ENCODE measurements around the gene CDKAL1.

The CDKAL1 gene

DNA sequence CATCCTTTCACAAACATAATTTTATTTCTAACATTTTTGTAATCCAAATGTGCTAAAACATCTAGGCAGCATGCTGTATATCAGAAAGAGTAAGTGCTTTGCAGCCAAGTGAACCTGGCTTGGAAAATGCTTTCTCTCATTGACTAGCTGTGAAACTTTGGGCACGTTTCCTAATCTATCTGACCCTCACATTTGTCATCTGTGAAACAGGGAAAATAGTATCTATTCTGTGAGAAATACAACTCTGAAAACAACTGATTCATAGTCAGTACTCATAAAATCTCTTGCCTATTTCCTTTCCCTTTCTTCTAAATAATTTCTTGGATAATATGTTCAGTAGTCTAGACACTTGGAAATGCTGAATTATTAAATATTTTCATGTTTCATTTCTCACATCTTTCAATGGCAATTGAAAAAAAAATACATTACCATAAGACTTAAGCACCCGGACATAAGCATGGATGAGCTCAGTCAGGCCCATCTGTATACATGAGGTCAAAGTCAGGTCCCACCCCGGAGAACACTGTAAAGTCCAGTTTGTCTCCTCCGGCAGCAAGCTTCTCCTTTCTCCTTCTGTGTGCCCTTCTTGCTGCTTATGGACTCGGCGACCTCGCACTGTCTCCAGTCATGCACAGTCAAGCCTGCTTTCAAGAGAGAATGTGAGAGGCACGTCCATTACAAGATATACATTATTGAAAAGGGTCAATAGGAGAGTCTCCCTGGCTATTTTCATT, 604.2 kb downstream of the CDKAL1 start:
- H3K27ac ChIP-seq (replicated peaks): no peak overlapping the region
- H3K4me3 ChIP-seq (replicated peaks; ENCODE audit: insufficient read depth, low read length): no peak overlapping the region
- no peaks in the 10 kb centered on the region for H3K27me3 ChIP-seq (ENCODE audit: insufficient read depth, poor library complexity, severe bottlenecking)
- DNase-seq (ENCODE audit: low read depth in 1 of 2, low spot score in 1 of 2): no peak
- TF ChIP-seq, protein P1, sequence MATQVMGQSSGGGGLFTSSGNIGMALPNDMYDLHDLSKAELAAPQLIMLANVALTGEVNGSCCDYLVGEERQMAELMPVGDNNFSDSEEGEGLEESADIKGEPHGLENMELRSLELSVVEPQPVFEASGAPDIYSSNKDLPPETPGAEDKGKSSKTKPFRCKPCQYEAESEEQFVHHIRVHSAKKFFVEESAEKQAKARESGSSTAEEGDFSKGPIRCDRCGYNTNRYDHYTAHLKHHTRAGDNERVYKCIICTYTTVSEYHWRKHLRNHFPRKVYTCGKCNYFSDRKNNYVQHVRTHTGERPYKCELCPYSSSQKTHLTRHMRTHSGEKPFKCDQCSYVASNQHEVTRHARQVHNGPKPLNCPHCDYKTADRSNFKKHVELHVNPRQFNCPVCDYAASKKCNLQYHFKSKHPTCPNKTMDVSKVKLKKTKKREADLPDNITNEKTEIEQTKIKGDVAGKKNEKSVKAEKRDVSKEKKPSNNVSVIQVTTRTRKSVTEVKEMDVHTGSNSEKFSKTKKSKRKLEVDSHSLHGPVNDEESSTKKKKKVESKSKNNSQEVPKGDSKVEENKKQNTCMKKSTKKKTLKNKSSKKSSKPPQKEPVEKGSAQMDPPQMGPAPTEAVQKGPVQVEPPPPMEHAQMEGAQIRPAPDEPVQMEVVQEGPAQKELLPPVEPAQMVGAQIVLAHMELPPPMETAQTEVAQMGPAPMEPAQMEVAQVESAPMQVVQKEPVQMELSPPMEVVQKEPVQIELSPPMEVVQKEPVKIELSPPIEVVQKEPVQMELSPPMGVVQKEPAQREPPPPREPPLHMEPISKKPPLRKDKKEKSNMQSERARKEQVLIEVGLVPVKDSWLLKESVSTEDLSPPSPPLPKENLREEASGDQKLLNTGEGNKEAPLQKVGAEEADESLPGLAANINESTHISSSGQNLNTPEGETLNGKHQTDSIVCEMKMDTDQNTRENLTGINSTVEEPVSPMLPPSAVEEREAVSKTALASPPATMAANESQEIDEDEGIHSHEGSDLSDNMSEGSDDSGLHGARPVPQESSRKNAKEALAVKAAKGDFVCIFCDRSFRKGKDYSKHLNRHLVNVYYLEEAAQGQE (IDR thresholded peaks at IDR 0.05; ENCODE audit: insufficient replicate concordance, low read depth): no peak
- TF ChIP-seq, protein P2, sequence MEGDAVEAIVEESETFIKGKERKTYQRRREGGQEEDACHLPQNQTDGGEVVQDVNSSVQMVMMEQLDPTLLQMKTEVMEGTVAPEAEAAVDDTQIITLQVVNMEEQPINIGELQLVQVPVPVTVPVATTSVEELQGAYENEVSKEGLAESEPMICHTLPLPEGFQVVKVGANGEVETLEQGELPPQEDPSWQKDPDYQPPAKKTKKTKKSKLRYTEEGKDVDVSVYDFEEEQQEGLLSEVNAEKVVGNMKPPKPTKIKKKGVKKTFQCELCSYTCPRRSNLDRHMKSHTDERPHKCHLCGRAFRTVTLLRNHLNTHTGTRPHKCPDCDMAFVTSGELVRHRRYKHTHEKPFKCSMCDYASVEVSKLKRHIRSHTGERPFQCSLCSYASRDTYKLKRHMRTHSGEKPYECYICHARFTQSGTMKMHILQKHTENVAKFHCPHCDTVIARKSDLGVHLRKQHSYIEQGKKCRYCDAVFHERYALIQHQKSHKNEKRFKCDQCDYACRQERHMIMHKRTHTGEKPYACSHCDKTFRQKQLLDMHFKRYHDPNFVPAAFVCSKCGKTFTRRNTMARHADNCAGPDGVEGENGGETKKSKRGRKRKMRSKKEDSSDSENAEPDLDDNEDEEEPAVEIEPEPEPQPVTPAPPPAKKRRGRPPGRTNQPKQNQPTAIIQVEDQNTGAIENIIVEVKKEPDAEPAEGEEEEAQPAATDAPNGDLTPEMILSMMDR (IDR thresholded peaks at IDR 0.05; ENCODE audit: insufficient read depth, low read length): no peak
- TF ChIP-seq POLR2AphosphoS5 (IDR thresholded peaks at IDR 0.05; ENCODE audit: low read depth) (no peak), GABPA (IDR thresholded peaks at IDR 0.05; ENCODE audit: low read depth) (no peak), SPI1 (IDR thresholded peaks at IDR 0.05; ENCODE audit: borderline replicate concordance, low read depth) (no peak)

DNA sequence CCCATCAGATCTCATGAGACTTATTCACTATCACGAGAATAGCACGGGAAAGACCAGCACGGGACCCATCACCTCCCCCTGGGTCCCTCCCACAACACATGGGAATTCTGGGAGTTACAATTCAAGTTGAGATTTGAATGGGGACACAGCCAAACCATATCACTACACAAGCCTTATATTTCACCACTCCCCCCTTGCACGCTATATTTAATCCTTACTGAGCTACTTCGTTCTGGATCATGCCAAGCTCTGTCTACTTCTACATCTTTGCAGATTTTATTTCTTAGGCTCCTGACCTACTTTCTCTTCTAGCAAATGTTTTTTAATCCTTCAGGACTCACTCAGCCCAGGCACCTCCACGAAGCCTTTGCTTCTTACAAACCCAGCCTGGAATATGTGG, 606.7 kb downstream of the CDKAL1 start:
- Histone ChIP-seq H3K27me3 (ENCODE audit: insufficient read depth, poor library complexity, severe bottlenecking) (no peaks in the 10 kb centered on the region), H3K27ac (replicated peaks) (no peak overlapping the region), H3K4me3 (replicated peaks; ENCODE audit: insufficient read depth, low read length) (no peak overlapping the region)
- DNase-seq (ENCODE audit: low read depth in 1 of 2, low spot score in 1 of 2): no peak
- TF ChIP-seq, protein P2 (IDR thresholded peaks at IDR 0.05; ENCODE audit: insufficient read depth, low read length): no peak
- TF ChIP-seq GABPA (IDR thresholded peaks at IDR 0.05; ENCODE audit: low read depth): no peak
- no peak for TF ChIP-seq SPI1 (IDR thresholded peaks at IDR 0.05; ENCODE audit: borderline replicate concordance, low read depth)
- TF ChIP-seq POLR2AphosphoS5 (IDR thresholded peaks at IDR 0.05; ENCODE audit: low read depth): no peak
- TF ChIP-seq, protein P1 (IDR thresholded peaks at IDR 0.05; ENCODE audit: insufficient replicate concordance, low read depth): no peak

DNA sequence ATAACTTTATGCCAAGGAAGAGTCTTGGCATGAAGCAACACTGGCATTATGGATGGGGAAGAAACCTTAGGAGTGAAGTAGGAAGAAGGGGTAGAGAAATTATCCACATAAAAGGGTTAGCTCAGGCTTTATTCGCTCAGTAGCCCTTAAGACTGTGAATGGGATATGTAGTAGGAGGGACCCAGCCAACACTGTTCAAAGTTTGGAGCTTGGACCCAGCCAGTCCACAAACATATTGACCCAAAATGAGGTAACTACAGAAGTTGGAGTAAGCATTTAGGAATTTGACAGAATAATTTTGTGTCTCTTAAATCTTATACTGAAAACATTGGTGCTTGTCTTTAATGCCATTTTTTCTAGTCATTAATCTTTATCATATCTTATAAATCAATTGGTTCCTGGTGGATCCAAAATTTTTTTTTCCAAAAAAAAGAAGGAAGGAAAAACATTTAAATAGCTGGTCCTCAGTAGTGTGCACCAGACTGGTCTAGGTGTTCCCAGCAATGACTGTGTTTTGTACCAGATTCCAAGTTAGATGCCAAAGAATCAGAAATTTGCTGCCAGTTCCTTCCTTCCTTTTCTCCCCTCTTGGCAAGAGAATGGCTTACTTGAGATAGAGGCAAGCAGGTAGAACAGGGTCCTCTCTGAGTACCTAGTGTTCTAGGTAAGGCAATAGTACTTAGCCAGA, 607.5 kb downstream of the CDKAL1 start:
- TF ChIP-seq SPI1 (IDR thresholded peaks at IDR 0.05; ENCODE audit: borderline replicate concordance, low read depth): no peak
- Histone ChIP-seq H3K27ac (replicated peaks) (no peak overlapping the region), H3K4me3 (replicated peaks; ENCODE audit: insufficient read depth, low read length) (no peak overlapping the region), H3K27me3 (ENCODE audit: insufficient read depth, poor library complexity, severe bottlenecking) (no peaks in the 10 kb centered on the region)
- no peak for DNase-seq (ENCODE audit: low read depth in 1 of 2, low spot score in 1 of 2)

DNA sequence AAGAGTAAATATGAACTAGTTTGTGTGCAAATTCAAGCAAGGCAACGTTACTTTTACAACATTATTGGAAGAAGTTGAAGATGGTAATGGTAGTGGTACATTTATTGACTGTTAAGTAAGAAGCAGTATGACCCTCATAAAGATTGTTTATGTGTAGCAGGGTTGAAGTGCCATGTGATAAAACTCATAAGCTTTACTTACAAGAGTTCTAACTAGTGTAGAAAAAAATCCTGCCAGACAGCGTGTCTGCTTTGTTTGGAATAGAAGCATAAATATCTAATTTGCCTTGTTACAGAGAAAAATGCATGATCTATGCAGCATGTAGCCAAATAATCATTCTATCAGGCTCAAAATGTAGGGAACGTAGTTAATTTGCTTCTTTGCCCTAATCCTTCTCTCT, 608.5 kb downstream of the CDKAL1 start:
- DNase-seq (ENCODE audit: low read depth in 1 of 2, low spot score in 1 of 2): no peak
- H3K27me3 ChIP-seq (ENCODE audit: insufficient read depth, poor library complexity, severe bottlenecking): no peaks in the 10 kb centered on the region
- H3K27ac ChIP-seq (replicated peaks): no peak overlapping the region
- TF ChIP-seq POLR2AphosphoS5 (IDR thresholded peaks at IDR 0.05; ENCODE audit: low read depth) (no peak), SPI1 (IDR thresholded peaks at IDR 0.05; ENCODE audit: borderline replicate concordance, low read depth) (no peak), GABPA (IDR thresholded peaks at IDR 0.05; ENCODE audit: low read depth) (no peak)
- TF ChIP-seq, protein P2 (IDR thresholded peaks at IDR 0.05; ENCODE audit: insufficient read depth, low read length): no peak
- TF ChIP-seq, protein P1 (IDR thresholded peaks at IDR 0.05; ENCODE audit: insufficient replicate concordance, low read depth): no peak
- no peak overlapping the region for H3K4me3 ChIP-seq (replicated peaks; ENCODE audit: insufficient read depth, low read length)
